Measurements from ENCODE around the gene PLCL1.

The PLCL1 gene

DNA sequence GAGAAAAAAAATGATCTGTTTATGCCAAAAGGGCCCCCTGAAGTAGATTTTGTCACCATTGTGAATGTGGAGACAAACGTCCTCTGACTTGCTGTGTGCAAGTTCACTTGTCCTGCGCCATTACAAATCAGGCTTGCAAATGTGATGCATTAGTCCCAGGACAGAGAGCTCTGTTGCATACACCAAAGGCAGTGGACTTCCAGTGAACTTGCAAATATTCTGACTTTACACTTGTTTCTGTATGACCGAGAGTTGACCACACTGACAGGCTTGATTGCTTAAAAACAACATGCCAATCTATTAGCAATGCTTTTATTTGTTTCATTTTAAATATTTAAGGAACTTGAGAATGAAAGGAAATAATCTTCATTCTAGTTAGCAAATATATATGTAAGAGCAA is 293.2 kb downstream of the PLCL1 start:
- in situ Hi-C loops (cut with MboI; ENCODE audit: low sequenced_read_pairs): no loop called here

- in situ Hi-C loops (cut with MboI; ENCODE audit: low sequenced_read_pairs): no loop called here
Measured at GRCh38 chr2:198098386-198098785, 294.0 kb downstream of the PLCL1 start.

DNA sequence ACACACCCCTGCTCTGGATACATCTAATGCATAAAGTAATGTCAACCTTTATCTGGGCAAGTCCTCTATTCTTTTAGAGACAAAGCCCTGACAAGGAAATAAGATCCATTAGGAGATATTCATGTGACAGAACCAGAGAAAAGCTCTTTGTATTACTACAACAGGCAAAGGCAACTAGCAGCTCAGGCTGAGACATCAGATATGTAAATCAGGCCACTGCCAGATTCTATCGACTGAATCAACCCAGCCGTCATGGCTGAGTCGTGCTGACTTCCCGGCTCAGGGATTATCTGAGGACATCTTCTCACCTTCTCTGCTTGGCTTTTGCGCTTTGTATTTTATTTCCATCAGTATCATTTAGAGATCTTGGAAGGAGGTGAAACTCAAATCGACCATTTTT is 294.5 kb downstream of the PLCL1 start:
- in situ Hi-C loops (cut with MboI; ENCODE audit: low sequenced_read_pairs): no loop called here

GRCh38 chr2:198100346-198100745 is 296.0 kb downstream of the PLCL1 start:
- in situ Hi-C loops (cut with MboI; ENCODE audit: low sequenced_read_pairs): no loop called here

GRCh38 chr2:198101688-198102087 is 297.3 kb downstream of the PLCL1 start:
- in situ Hi-C loops (cut with MboI; ENCODE audit: low sequenced_read_pairs): no loop called here

GRCh38 chr2:198102120-198102519 is 297.7 kb downstream of the PLCL1 start:
- in situ Hi-C loops (cut with MboI; ENCODE audit: low sequenced_read_pairs): no loop called here

GRCh38 chr2:198102856-198103255 is 298.5 kb downstream of the PLCL1 start:
- in situ Hi-C loops (cut with MboI; ENCODE audit: low sequenced_read_pairs): no loop called here

- in situ Hi-C loops (cut with MboI; ENCODE audit: low sequenced_read_pairs): no loop called here
Measured at GRCh38 chr2:198106621-198107385, 302.4 kb downstream of the PLCL1 start.

DNA sequence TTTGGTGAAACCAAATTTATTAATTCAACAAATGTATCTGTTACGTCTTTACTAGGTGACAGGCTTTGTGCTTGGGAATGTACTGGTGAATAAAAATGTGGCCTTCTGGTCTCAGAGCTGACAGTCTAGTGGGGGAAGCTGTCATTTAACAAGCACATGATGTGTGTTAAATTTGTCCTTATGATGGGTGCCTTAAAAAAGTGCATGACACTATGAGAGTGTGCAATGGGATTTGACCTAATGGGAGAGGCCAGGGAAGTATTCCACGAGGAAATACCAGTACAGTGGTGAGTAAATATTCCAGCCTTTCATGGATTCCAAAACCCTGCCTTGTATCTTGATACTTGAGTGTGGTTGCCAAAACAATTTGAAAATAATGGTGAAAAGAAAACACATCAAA is 308.9 kb downstream of the PLCL1 start:
- in situ Hi-C loops (cut with MboI; ENCODE audit: low sequenced_read_pairs): no loop called here

DNA sequence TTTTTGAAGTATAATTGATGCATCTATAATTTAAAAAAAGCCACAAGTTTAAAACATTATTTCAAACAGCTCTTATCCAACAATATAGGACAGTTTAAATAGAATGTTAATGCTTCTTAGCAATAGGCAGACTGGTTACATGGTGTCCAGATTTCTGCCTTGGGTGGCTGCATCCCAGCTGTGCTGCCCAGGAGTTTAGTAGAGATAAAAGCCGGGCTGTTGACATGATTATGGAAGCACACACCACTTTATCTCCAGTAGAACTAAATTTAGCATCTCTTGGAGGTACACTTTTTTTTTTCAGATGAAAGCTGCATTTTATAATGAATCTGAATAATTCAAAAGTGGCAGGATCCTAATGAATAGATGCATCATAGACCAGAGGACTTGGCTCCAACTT is 309.7 kb downstream of the PLCL1 start:
- in situ Hi-C loops (cut with MboI; ENCODE audit: low sequenced_read_pairs): no loop called here

DNA sequence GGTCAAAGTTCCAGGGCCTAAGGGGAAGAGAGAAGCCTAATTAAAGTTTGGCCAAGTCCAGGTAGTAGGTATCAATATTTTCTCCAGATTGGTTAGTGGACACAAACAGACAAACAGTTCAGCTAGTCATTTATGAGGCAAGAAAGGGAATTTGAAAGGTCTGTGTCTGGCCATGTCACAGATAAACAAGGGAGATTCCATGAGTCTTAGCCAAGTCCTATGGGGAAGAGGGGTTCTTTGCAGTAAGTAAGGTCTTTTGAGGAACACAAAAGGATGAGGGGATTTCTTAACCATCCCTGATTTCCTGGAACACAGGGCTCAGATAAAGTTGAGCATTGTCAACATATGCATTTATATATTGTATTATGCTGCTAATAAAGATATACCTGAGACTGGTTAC is 310.8 kb downstream of the PLCL1 start:
- in situ Hi-C loops (cut with MboI; ENCODE audit: low sequenced_read_pairs): no loop called here

DNA sequence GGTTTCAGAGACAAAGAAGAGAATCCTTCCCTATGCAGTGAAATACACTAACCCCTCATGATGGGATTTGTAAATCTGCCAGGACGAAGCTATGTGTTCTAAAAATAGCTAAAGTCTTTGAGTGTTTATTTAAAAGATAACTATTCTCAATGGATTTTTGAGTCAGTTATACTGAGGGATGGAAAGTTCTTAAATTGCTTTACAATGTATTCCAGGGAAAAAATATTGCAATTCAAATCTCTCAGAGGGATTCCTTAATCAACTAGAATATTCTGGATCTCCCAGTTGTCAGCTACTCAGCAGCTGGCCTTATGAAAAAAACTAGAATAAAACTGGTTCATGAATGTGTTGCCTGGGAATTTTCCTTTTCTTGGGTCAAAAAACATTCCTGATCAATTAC is 312.4 kb downstream of the PLCL1 start:
- in situ Hi-C loops (cut with MboI; ENCODE audit: low sequenced_read_pairs): no loop called here

GRCh38 chr2:198117406-198118041 is 313.1 kb downstream of the PLCL1 start:
- in situ Hi-C loops (cut with MboI; ENCODE audit: low sequenced_read_pairs): no loop called here

DNA sequence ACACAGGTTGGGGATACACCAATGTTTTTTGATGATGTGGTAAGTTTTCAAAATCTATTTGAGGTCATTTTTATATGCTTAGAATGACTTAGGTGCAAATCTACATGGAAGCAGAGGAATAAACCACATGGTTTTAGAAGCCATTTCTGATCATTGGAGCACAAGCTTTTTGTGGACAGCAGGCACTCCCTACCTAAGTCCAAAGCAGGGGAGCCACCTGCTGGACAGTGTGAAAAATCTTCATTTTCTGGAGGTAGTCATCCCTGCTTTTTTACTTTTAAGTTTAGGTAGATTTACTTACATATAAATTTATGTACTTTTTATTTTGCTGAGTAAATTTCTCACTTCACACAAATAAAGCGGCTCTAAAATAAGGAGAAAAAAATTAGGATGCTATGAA is 323.2 kb downstream of the PLCL1 start:
- in situ Hi-C loops (cut with MboI; ENCODE audit: low sequenced_read_pairs): loop anchor here (25.0 kb wide), 1 partner anchor 315 kb away; the partner anchor contains the start of gene PLCL1

GRCh38 chr2:198129609-198130008 is 325.2 kb downstream of the PLCL1 start:
- in situ Hi-C loops (cut with MboI; ENCODE audit: low sequenced_read_pairs): loop anchor here (25.0 kb wide), 1 partner anchor 317 kb away; the partner anchor contains the start of gene PLCL1

GRCh38 chr2:198134293-198134955 is 330.0 kb downstream of the PLCL1 start:
- in situ Hi-C loops (cut with MboI; ENCODE audit: low sequenced_read_pairs): loop anchor here (25.0 kb wide), 1 partner anchor 322 kb away; the partner anchor contains the start of gene PLCL1

DNA sequence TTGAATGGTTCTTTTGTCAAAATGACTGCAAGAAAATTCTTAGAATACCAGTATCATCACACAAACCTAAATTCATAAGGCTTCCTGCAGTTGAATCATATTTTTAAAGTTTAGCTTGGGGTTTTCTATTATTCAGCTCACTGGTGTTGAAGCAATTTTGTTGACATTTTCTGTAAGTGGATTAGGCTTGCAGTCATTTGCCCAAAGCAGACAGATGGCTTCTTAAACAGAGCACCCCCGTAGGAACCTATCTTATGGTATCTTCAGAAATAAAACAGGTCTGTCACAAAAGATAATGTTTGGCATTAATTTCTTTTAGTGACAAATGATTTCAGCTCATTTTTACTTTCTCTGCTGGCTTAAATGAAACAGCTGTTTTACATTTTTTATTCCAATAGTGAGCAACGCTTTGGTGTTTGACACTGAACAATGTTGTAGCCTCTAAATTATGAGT is 331.1 kb downstream of the PLCL1 start:
- in situ Hi-C loops (cut with MboI; ENCODE audit: low sequenced_read_pairs): loop anchor here (25.0 kb wide), 1 partner anchor 323 kb away; the partner anchor contains the start of gene PLCL1

DNA sequence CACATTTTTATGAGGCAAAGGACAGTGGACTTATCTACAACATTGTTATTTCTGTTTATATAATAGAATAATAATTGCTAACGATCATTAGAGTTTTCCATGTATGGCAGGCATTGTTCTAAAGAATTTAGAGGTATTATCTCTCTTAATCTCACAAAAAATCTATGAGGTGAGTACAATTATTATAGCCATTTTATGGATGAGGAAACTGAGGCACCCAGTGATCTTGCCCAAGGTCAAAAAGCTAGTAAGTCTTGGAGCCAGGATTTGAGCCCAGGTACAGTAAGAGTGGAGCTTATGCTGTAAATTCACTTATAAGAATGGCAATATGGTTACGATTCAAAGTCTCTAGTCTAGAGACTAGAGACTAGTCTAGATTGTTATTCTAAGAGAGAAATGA is 331.7 kb downstream of the PLCL1 start:
- in situ Hi-C loops (cut with MboI; ENCODE audit: low sequenced_read_pairs): loop anchor here (25.0 kb wide), 1 partner anchor 324 kb away; the partner anchor contains the start of gene PLCL1

- in situ Hi-C loops (cut with MboI; ENCODE audit: low sequenced_read_pairs): loop anchor here (25.0 kb wide), 1 partner anchor 325 kb away; the partner anchor contains the start of gene PLCL1
Measured at GRCh38 chr2:198137733-198138132, 333.3 kb downstream of the PLCL1 start.

- in situ Hi-C loops (cut with MboI; ENCODE audit: low sequenced_read_pairs): loop anchor here (25.0 kb wide), 1 partner anchor 329 kb away; the partner anchor contains the start of gene PLCL1
Measured at GRCh38 chr2:198141726-198142125, 337.3 kb downstream of the PLCL1 start.

GRCh38 chr2:198143156-198143555 is 338.8 kb downstream of the PLCL1 start:
- in situ Hi-C loops (cut with MboI; ENCODE audit: low sequenced_read_pairs): loop anchor here (25.0 kb wide), 1 partner anchor 331 kb away; the partner anchor contains the start of gene PLCL1
